Measurements from ENCODE around the gene EEA1.

EEA1 gene

DNA sequence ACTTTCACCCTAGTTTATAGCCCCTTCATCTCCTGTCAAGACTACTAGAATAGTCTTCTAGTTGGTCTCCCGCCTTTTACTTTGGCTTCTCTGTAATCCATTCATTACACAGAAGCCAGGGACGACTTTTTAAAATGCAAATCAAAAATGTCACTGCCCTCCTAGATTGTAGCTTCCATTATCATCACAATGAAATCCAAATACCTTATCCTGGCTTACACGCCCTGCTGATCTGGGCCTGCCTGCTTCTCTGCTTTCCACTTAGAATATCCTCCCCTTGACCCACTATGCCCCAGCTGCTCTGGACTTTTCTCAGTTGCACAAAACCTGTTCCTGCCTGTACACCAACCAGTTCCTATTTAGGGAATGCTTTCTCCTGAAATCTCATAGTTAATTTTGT lies 4.5 kb upstream of the EEA1 start:
- DNase-seq: no peak

DNA sequence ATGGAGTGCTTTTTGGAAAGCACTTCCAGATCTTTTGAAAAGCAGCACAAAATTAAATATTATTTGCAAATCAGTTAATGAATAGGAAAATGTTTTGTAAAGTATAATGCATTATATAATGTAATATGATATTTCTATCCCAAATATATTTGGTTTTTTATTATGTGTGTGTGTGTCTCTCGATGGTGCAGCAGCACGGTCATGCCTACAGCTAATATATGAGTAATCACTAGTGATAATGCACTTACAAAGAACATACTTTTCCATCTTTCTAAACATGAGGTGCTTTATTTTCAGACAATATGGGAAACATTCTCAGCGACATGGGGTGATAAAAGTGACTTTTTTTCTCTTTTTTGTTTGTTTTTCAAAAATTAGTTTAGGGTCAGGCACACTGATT lies 1.3 kb upstream of the EEA1 start:
- no peak for DNase-seq

DNA sequence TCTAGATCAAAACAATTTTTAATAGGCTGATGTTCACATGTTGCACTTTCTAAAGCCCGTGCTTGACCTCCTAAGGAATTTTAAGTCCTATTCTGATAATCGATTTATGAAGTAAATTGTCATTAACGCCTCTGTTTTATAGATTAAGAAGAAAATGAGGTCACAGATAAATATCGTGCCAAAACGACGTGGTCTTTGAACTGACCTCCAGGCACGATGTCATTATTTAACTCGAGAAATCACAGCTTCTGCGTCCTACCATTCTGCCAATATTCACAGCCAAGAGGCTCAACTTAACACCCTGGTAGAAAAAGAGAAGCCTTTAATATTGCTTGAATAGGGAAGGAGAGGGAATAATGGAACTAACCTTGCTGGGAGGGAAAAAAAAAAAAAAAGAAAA lies 888 bp upstream of the EEA1 start:
- DNase-seq: no peak

DNA sequence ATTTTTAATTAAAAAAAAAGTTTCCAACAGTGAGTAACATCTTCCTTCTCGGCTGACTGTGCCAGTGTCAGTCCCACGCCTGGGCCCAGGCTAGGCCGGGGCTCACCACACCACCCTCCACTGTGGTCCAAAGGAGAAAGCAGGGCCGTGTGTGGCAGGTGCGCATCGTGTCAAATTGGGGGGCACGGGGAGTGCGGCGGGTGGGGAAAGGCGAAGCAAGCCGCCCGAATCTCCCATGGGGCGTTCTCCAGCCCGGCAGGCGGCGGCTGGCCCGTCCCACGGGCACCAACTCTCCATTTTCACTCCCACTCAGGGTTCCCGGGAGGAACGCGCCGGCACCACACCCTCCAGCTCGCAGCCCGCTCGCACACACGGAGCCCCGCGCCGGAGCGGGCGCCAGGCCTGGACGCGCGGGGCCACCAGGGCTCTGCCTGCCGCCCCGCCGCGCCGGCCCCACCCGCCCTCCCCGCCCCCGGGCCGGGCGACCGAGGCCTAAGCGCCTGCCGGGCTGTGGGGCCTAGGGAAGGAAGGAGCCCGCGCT lies 604 bp downstream of the EEA1 start:
- peak; percentile 77 for DNase-seq

DNA sequence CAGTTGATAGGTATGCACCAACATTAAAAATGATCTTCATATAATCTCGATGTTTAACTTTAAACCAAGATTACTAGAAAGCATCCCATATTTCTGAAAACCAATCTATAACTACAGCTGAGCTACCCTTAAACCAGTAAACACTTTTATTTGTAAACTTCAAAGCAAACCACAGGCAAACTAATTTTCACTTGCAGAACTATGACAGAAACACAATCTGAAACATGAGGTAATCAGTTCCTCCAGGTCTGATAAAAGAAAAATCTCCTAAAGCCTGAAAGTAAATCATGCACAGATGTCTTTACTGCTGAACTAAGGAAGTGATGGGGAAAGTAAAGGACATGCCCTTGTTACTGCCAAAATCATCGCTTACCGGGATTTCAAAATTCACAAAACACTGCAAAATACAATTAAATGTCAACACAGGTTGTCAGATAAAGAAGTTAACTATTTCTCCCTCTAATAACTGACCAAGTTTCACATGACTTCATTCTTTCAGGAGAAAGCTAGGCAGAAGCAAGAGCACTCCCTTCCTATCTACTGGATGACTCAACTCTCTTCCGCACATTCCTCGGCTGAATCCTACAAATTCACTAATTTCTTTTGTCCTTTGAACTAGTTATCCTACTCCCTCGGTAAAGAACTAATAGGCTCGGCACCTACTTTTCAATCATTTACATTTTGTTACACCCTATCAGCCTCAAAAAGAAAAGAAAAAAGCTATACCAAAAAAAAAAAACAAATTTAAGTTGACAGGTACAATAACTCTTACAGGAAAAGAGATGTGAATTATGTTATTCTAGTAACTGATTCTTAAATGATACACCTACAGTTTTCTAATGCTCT lies 1.4 kb downstream of the EEA1 start:
- DNase-seq: no peak

DNA sequence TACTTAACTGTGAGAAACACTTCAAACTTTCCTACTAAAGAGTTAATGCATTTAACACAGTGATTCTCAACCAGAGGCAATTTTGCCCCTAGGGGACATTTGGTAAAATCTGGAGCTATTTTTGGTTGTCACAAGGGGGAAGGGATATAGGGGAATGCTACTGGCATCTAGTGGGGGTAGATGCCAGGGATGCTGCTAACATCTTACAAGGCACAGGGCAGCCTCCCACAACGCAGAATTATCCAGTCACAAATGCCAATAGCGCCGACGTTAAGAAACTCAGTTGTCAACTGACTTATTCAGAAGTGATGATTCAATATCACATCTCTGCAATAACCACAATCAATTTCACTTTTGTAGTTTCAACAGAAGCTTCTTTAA lies 2.0 kb downstream of the EEA1 start:
- no peak for DNase-seq

DNA sequence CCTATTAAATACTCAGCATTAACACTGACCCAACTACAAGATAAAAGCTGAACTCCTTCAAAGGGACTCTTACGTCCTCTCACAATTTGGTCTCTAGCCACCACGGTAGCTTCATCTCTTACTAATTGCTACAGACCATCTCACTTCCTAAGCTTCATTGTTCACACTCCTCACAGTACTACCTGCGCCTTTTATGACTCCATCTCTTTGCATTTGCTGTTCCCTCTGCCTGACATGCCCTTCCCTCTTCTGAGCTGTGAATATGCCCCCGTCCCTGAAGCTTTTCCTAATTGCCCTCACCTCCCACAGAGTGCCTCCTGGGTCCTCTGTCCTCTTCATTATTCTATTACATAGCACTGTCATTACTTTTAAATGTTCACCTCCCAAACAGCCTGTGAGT lies 2.5 kb downstream of the EEA1 start:
- no peak for DNase-seq

DNA sequence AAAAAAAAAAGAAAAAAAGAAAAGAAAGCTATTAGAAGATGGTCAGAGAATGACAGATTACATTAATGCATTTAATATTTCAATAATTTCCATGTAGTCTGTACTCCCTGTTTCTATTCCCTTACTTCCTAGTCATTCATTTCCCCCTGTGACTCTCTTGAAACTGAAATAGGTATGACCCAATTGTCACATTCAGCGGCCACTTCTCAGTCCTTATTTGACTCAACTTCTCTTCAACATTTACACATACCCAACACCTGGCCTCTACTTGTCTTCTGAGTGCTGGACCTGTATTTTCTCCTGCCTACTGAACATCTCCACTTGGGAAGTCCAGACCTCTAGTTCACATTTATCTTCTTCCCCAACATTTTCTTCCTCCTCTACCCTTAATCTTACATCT lies 7.2 kb downstream of the EEA1 start:
- DNase-seq: no peak

DNA sequence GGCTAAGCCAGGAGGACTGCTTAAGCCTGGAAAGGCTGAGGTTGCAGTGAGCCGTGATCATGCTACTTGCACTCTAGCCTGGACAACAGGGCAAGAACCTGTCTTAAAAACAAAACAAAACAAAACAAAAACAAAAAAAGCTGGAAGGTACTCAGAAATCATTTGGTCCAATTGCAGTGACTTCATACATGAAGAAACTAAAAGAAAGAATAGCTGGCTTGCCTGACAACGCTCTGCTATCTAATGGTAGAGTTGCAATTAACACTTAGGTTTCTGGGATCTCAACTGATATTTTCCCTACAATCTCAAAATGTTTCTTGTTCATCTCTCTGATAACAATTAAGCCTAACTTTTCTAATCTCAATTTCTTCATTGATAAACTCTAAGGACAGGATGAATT lies 13.7 kb downstream of the EEA1 start:
- no peak for DNase-seq

DNA sequence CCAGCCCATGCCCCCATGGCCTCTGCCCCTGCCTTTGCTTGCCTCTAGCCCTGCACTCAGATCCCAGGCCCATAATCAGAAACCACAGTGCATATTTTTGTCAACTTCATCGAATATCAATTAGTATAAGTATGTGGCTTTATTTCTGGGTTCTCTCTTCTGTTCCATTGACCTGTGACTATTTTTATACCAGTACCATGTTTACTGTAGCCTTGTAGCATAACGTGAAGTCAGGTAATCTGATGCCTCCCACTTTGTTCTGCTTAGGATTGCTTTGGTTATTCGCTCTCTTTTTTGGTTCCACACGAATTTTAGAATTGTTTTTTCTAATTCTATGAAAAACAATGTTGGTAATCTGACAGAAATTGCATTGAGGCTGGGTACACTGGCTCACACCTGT lies 14.9 kb downstream of the EEA1 start:
- no peak for DNase-seq

DNA sequence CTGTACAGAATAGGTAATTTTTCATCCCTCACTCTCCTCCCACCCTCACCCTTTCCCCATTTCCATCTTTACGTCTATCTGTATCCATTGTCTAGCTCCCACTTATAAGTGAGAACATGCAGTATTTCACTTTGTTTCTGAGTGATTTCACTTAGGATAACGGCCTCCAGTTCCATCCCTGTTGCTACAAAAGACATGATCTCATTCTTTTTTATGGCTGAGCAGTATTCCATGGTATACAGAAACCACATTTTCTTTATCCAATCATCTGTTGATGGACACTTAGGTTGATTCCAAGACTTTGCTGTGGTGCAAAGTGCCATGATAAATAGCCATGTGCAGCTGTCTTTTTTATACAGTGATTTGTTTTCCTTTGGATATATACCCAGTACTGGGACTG lies 16.4 kb downstream of the EEA1 start:
- DNase-seq: no peak

DNA sequence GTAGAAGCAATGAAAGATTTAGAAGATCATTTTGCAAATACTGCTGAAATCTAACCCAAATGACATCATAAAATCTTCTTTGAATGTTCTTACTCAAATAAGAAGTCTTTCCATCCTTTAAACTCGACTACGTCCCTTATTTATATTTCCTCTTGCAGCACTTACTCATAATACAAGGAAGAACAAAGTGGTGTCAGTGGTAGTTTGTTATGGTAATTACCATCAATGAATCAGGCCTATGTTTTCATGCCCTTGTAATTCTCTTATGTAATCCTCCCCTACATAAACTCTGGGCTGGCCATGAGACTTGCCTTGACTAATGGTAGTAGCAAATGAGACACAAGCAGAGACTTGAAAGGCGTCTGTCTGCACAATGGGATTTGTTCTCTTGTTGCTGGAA lies 17.0 kb downstream of the EEA1 start:
- no peak for DNase-seq

DNA sequence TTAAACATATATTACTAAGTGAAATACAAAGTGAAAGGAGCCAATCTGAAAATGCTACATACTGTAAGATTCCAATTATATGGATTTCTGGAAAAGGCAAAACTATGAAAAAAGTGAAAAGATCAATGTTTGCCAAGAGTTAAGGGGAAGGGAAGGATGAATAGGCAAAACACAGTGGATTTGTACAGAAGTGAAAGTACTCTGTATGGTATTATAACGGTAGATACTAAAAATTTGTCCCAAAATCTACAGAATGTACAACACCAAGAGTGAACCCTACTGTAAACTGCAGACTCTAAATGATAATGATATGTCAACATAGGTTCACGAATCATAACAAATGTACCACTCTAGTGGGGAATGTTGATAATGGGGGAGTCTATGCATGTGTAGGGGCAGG lies 17.8 kb downstream of the EEA1 start:
- DNase-seq: no peak

DNA sequence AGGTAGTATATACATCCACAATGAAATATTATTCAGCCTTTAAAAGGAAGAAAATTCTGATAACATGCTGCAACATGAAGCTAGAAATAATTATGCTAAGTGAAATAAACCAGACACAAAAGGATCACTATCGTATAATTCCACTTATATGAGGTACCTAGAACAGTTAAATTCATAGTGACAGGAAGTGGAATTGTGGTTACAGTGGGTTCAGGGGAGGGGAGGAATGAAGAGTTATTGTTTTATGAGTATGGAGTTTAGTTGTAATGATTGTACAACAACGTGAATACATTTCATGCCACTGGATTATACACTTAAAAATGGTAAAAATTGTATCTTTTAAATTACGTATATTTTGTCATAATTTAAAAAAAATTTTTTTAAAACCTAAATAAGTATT lies 21.0 kb downstream of the EEA1 start:
- no peak for DNase-seq

DNA sequence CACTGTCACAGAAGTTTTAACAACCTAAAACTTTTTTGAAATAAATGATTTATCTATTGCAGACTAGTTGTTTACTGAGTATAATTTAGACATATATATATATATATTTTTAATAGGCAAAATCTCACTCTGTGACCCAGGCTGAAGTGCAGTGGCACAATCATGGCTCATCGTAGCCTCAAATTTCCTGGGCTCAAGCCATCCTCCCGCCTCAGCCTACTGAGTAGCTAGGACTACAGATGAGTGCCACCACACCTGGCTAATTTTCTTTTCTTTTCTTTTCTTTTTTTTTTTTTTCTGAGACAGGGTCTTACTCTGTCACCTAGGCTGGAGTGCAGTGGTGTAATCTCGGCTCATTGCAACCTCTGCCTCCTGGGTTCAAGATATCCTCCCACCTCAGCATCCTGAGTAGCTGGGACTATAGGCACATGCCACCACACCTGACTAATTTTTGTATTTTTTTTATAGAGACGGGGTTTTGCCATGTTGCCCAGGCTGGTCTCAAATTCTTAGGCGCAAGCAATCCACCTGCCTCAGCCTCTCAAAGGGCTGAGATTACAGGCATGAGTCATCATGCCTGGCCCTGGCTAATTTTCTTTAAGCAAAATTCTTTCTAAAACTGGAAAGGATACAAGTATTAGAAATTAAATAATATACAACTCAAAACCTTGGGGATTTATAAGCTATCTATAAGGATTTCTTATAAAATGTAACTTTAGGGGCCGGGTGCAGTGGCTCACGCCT lies 23.1 kb downstream of the EEA1 start:
- DNase-seq: no peak

DNA sequence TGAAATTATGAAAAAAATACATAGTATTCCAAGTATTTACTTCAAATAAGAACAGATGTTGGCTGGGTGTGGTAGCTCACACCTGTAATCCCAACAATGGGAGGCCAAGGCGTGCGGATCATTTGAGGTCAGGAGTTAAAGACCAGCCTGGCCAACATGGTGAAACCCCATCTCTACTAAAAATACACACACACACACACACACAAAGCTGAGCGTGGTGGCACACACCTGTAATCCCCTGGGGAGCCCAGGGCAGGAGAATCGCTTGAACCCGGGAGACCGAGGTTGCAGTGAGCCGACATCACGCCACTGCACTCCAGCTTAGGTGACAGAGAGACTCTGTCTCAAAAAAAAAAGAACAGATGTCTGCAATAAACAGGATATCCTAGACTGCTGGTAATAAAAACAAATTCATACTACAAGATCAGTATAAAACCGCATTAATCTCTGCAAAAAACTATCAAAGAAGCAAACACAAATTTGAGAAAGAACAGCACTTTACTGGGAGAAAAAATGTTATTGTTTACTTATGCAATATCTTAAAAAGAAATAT lies 23.8 kb downstream of the EEA1 start:
- DNase-seq: no peak

DNA sequence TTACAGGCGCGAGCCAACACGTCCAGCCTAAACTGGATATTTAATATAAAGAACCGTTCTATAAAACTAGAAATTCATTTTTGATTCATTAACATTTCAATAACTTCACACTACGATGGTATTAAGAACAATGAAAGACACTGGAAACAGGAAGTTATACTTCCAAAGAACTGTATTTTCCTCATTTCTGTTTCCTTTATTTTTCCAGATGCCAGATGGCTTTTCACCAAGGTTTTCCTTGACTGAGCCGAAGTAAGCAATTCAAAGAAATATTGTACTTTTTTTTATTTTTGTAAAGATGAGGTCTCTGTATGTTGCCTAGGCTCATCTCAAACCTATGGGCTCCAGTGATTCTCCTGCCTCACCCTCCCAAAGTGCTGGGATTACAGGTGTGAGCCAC lies 28.2 kb downstream of the EEA1 start:
- DNase-seq: no peak

DNA sequence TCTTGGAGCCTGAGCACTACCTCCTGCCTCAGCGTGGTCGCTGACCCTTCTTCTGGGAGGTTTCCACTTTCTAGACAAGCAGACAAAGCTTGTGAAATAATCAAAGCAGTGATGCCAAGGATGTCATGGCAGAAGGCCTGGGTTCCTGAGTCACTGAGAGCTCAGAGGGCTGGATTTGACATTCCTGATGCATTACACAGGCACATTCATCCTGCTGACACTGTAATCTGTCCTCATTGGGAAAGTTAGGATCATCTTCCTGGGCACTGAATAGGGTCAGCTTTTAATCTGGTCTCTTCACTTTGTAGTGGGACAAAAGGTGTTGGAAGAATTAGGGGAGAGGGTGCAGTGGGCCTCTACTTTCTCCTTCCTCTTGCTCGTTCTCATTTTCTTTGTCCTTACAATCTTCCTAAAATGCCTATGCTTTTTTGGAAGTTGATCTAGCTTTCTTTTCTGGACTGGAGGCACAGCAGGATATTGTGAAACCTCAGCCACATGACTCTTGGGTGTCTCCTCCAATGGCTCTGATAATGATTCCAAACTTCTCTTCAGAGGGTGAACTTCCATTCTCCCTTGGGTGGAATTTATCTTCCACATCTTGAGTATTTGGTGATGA lies 29.6 kb downstream of the EEA1 start:
- DNase-seq: peak; percentile 69

DNA sequence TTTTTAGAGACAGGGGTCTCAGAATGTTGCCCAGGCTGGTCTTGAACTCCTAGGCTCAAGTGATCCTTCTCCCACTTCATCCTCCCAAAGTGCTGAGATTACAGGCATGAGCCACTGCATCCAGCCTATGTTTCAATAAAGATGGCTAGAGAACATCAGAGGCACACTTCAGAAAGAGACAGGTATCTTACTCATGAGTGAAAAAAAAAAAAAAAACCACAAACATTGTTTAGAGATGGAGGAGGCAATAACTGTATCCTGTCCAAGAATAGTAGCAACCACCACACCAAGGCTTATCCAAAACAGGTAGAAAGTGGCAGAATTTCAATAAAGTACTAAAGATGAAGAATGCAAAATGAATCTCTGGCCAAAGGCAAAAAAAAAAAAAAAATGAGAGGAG lies 30.3 kb downstream of the EEA1 start:
- no peak for DNase-seq

DNA sequence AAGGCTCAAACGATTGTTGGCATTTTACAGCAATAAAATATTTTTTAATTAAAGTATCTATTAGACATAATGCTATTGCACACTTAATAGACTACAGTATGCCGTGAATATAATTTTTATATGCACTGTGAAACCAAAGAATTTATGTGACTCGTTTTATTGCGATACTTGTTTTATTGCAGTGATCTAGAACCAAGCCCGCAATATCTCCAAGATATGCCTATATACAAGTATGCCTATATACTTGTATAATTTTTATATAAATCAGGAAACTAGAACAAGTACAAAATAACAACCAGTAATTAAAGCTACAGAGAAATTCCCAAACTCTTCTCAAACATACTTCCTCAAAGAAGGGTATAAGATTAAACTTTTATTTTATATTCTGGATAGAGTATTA lies 31.3 kb downstream of the EEA1 start:
- DNase-seq: no peak

DNA sequence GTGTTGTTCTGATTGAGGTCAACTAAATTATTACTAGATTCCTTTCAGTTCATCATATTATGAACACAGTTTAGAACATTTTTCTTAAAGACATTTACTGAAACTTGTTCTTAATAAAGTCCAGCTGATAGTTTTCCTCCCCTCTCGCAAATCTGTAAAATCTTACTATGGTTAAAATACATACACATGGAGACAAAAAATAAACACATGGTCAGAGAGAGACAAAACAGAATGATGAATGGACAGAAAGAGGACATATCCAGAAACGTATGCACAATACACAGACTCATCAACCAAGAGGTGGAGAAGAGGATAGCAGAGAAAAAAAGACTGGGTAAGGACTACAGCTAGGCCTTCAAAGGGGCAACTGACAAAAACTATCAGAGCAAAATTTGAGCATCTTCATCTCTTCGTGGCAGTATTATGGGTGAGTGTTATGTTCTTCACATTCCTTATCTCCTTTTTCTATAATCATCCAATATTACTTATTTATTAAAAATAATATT lies 38.4 kb downstream of the EEA1 start:
- DNase-seq: no peak

DNA sequence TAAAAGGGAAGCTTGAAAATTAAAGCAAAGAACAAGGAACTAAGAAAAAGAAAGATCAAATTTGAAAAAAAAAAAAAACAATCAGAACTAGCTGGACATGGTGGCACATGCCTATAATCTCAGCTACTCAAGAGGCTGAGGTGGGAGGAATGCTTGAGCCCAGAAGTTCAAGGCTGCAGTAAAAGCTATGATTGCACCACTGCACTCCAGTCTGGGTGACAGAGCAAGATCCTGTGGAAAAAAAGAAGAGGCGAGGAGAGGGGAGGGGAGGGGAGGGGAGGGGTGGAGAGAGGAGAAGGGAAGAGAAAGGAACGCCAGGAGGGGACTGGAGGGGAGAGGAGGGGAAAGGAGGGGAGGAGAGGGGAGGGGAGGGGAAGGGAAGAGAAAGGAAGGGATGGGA lies 43.0 kb downstream of the EEA1 start:
- DNase-seq: no peak

DNA sequence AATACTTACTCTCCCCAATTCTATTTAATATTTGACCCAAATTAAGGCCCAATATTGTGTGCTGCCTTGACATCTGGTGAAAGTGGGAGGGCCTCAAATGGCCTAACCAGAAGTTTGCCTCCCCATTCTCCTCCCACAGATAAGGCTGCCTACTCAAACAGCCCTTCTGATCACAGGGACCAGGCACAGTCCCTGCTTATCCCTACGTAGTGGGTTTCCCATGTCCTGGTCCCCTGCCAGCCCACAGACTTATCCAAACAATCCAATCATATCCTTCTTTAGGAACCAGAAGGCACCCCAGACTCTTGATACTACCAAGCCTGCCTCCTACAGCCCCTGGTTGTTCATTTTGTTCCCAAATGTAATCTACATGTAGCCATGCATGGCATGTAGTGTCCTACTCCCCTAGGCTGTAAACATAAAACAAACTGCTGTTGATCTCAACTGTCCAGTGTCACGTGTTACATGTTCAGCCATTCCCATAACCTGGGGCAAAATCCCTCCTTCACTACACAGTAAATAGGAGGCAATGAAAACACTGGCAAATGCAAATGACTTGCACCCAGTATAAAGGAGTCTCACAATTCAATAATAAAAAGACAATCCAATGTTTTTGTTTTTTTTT lies 49.3 kb downstream of the EEA1 start:
- DNase-seq: no peak

All from right forelimb (tissue), 1 donor.